Keratinocyte (primary cell): Measurements from ENCODE around the gene PRPF8. TPM values are rescaled to one million over a fixed set of nuclear protein-coding genes. Genes with fewer than 3 reads are reported as not detected.
"Not testable (repeated sequence)": the region's sequence is repeated elsewhere in the genome, so short reads cannot be mapped to it uniquely, and the experiment has no call there.

ENCODE experiments used
- DNase-seq: peaks from one replicate; pipeline ENCODE4 v3.0.0-alpha.2; 2011; ENCODE audit warnings: low read depth, missing footprints, low spot score
- FAIRE-seq: peaks from 2 replicates; lab custom pipeline; 2011; peaks lifted over from hg19 to GRCh38; lab: Jason Lieb, UNC
- H2AFZ ChIP-seq: 2 replicates; pipeline ENCODE4 v1.6.0; 2012; ENCODE audit warnings: low read length, control low read depth, inconsistent platforms; ENCODE audit not compliant: control insufficient read depth
- H3K27ac ChIP-seq: 2 replicates; pipeline ENCODE4 v1.5.1; 2011; ENCODE audit warnings: low read length; ENCODE audit not compliant: control insufficient read depth, insufficient read depth
- H3K27me3 ChIP-seq: 3 replicates; pipeline ENCODE4 v1.6.0; 2011; ENCODE audit warnings: low read length; ENCODE audit not compliant: control insufficient read depth, insufficient read depth; ENCODE audit errors: extremely low read depth
- H3K36me3 ChIP-seq, 2 experiments: 2 replicates in 1 of 2; 3 replicates in 1 of 2; pipeline ENCODE4 v1.5.1; 2011; ENCODE audit warnings: low read length in 2 of 2, mild to moderate bottlenecking in 1 of 2; ENCODE audit not compliant: control insufficient read depth in 2 of 2, insufficient read depth in 2 of 2; ENCODE audit errors: extremely low read depth in 1 of 2
- H3K4me1 ChIP-seq: 3 replicates; pipeline ENCODE4 v1.5.1; 2011; ENCODE audit warnings: low read length; ENCODE audit not compliant: control insufficient read depth, insufficient read depth; ENCODE audit errors: extremely low read depth
- H3K4me2 ChIP-seq: 3 replicates; pipeline ENCODE4 v1.6.0; 2011; ENCODE audit warnings: low read depth, low read length; ENCODE audit not compliant: control insufficient read depth, insufficient read depth; ENCODE audit errors: extremely low read depth
- H3K4me3 ChIP-seq, 3 experiments: fragments of 200-600 bp in 1 of 3; sonication (generic) in 1 of 3; 2 replicates in 2 of 3; 3 replicates in 1 of 3; pipeline ENCODE4 v1.5.1; 2011 to 2016; ENCODE audit warnings: low read length in 3 of 3, mild to moderate bottlenecking in 3 of 3, control low read depth in 2 of 3, inconsistent platforms in 1 of 3, low read depth in 1 of 3, mixed read lengths in 1 of 3, mixed run types in 1 of 3, moderate library complexity in 1 of 3; ENCODE audit not compliant: control insufficient read depth in 2 of 3, insufficient read depth in 2 of 3; ENCODE audit errors: extremely low read depth in 1 of 3
- H3K79me2 ChIP-seq: 2 replicates; pipeline ENCODE4 v1.6.0; 2012; ENCODE audit warnings: low read length; ENCODE audit not compliant: control insufficient read depth, insufficient read depth
- H3K9ac ChIP-seq: 3 replicates; pipeline ENCODE4 v1.6.0; 2011; ENCODE audit warnings: low read length; ENCODE audit not compliant: control insufficient read depth, insufficient read depth; ENCODE audit errors: extremely low read depth
- H3K9me1 ChIP-seq: 3 replicates; pipeline ENCODE4 v1.6.0; 2011; ENCODE audit warnings: low read length; ENCODE audit not compliant: control insufficient read depth, insufficient read depth; ENCODE audit errors: extremely low read depth
- H3K9me3 ChIP-seq: 2 replicates; pipeline ENCODE4 v1.5.1; 2012; ENCODE audit warnings: low read depth, low read length; ENCODE audit not compliant: control insufficient read depth
- H4K20me1 ChIP-seq: 3 replicates; pipeline ENCODE4 v1.6.0; 2011; ENCODE audit warnings: low read length; ENCODE audit not compliant: control insufficient read depth, insufficient read depth; ENCODE audit errors: extremely low read depth
- EZH2 ChIP-seq: IDR thresholded peaks from one replicate; pipeline ENCODE4 v1.6.1; 2012; ENCODE audit warnings: inconsistent platforms, mild to moderate bottlenecking, low read length, moderate library complexity
- dilution Hi-C: fragments of 300-500 bp; cut with MboI; formaldehyde crosslinking; loops from one replicate; pipeline ENCODE4 v1.7.0; 2020; ENCODE audit warnings: low sequenced_read_pairs; ENCODE audit not compliant: extremely low pct_ligation_motif_present
- polyA plus RNA-seq, 5 experiments: library from polyadenylated mRNA; depleted of rRNA in 3 of 5; stranded (reverse) in 3 of 5; stranded (forward) in 1 of 5; unstranded in 1 of 5; fragments of >200 nt; gene quantifications; 1 replicate in 1 of 5; 2 replicates in 3 of 5; 3 replicates in 1 of 5; pipeline versions ENCODE4 v1.2.1 to v1.2.3, GENCODE V29; 2011 to 2012; ENCODE audit warnings: missing spikeins in 2 of 5, low read depth in 1 of 5, low replicate concordance in 1 of 5
- TF ChIP-seq, protein P1 (sequence below), 3 experiments: IDR thresholded peaks in 1 of 3; conservative IDR thresholded peaks in 1 of 3; optimal IDR thresholded peaks in 1 of 3; 2 replicates in 2 of 3; 3 replicates in 1 of 3; pipeline versions ENCODE3 to v1.5.1; 2011; ENCODE audit warnings: low read length in 3 of 3, mild to moderate bottlenecking in 3 of 3, moderate library complexity in 2 of 3, control low read depth in 1 of 3, inconsistent platforms in 1 of 3; ENCODE audit not compliant: insufficient read depth in 2 of 3; ENCODE audit errors: extremely low read depth in 1 of 3

Gene PRPF8
- polyA plus RNA-seq, 1 donor (not counting 4 experiments of a cell fraction or from before 2014, with no cell fraction given): 97.5 TPM

DNA sequence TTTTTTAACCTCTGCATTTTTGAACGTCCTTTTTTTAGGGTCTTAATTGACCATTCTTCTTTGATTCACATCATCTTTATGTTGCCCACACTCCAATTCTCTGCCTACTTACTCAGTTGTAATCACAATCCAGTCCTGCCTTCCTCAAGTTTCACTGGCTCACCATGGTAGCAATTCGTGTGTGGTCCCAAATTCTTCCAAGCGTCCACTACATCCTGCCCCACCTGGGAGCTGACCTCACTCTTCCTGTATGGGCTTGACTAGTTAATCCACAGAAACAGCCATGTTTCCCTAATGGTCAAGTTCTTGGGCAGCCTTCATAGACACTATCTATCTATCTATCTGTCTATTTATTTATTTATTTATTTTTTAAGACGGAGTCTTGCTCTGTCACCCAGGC lies 18.4 kb upstream of the PRPF8 start:
- Histone ChIP-seq H3K36me3 (peaks cover 0 to 1% of the 10 kb centered on the region in 2 experiments), H3K4me3 (no peak overlapping the region), H4K20me1 (no peaks in the 10 kb centered on the region), H3K27me3 (no peaks in the 10 kb centered on the region), H3K79me2 (no peaks in the 10 kb centered on the region), H3K9me3 (no peaks in the 10 kb centered on the region), H3K4me2 (no peak overlapping the region), H3K4me1 (no peaks in the 10 kb centered on the region), H3K27ac (no peak overlapping the region), H2AFZ (no peak overlapping the region), H3K9ac (no peak overlapping the region), H3K9me1 (no peaks in the 10 kb centered on the region)
- DNase-seq: no peak
- TF ChIP-seq, protein P1, sequence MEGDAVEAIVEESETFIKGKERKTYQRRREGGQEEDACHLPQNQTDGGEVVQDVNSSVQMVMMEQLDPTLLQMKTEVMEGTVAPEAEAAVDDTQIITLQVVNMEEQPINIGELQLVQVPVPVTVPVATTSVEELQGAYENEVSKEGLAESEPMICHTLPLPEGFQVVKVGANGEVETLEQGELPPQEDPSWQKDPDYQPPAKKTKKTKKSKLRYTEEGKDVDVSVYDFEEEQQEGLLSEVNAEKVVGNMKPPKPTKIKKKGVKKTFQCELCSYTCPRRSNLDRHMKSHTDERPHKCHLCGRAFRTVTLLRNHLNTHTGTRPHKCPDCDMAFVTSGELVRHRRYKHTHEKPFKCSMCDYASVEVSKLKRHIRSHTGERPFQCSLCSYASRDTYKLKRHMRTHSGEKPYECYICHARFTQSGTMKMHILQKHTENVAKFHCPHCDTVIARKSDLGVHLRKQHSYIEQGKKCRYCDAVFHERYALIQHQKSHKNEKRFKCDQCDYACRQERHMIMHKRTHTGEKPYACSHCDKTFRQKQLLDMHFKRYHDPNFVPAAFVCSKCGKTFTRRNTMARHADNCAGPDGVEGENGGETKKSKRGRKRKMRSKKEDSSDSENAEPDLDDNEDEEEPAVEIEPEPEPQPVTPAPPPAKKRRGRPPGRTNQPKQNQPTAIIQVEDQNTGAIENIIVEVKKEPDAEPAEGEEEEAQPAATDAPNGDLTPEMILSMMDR (optimal IDR thresholded peaks at IDR 0.05 in 1 of 3, IDR thresholded peaks at IDR 0.05 in 1 of 3, conservative IDR thresholded peaks at IDR 0.05 in 1 of 3; ENCODE audit: extremely low read depth in 1 of 3, insufficient read depth in 2 of 3, low read length in 3 of 3): no peak
- TF ChIP-seq EZH2: no peak
- dilution Hi-C loops: no loop called here
- FAIRE-seq: no peak

DNA sequence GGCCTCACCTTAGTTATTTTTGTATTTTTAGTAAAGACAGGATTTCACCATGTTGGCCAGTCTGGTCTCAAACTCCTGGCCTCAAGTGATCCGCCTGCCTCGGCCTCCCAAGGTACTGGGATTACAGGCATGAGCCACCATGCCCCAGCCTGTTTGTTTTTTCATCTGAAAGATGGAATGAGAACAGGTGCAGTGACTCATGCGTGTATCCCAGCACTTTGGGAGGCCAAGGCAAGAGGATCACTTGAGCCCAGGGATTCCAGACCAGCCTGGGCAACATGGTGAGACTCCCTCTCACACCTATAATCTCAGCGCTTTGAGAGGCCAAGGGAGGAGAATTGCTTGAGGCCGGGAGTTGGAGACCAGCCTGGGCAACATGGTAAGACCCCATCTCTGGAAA lies 15.2 kb upstream of the PRPF8 start:
- H3K4me3 ChIP-seq, dilution Hi-C loops, H3K36me3 ChIP-seq, H3K9me3 ChIP-seq, H3K9me1 ChIP-seq, H3K4me2 ChIP-seq, H2AFZ ChIP-seq, H3K4me1 ChIP-seq, FAIRE-seq, H3K27ac ChIP-seq, H3K79me2 ChIP-seq, H3K9ac ChIP-seq, DNase-seq, H3K27me3 ChIP-seq, H4K20me1 ChIP-seq: not testable (repeated sequence)

DNA sequence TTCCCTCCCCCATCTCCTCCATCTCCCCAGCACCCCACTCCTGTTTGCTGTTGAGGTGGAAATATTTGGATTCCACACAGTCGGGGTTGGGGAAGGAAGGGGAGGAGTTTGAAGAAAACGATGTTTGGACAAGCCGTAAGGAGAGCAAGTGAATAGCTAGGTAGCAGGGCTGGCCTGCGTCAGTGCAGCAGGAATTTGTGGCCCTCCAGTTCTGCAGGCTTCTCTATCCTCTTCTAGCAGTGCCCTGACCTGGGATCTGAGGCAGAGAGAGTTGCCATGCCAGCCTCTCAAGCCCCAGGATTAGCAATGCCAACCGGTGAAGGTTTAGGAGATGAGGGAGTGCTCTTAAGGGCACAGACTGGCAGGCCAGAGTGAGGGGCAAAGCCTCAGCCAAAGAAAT lies 13.0 kb upstream of the PRPF8 start:
- no peak for TF ChIP-seq EZH2
- TF ChIP-seq, protein P1 (optimal IDR thresholded peaks at IDR 0.05 in 1 of 3, IDR thresholded peaks at IDR 0.05 in 1 of 3, conservative IDR thresholded peaks at IDR 0.05 in 1 of 3; ENCODE audit: extremely low read depth in 1 of 3, insufficient read depth in 2 of 3, low read length in 3 of 3): no peak
- H2AFZ ChIP-seq: no peak overlapping the region
- FAIRE-seq: no peak
- no peaks in the 10 kb centered on the region for H3K36me3 ChIP-seq
- H3K79me2 ChIP-seq: no peaks in the 10 kb centered on the region
- H3K27ac ChIP-seq: no peak overlapping the region
- H3K9ac ChIP-seq: no peak overlapping the region
- no peak for DNase-seq
- no peaks in the 10 kb centered on the region for H3K27me3 ChIP-seq
- no peaks in the 10 kb centered on the region for H3K9me3 ChIP-seq
- H4K20me1 ChIP-seq: no peaks in the 10 kb centered on the region
- no peak overlapping the region for H3K4me2 ChIP-seq
- dilution Hi-C loops: no loop called here
- no peaks in the 10 kb centered on the region for H3K9me1 ChIP-seq
- H3K4me1 ChIP-seq: no peaks in the 10 kb centered on the region
- H3K4me3 ChIP-seq: no peak overlapping the region
